K562 (cell line): ENCODE measurements around the gene RNF223. TPM values are rescaled to one million over a fixed set of nuclear protein-coding genes. Genes with fewer than 3 reads are reported as not detected.
A peak's percentile ranks its signal among the peaks of the same experiment; 100 is the strongest.

Source experiments
- ATAC-seq: fragments of 200-7000 bp; cut with Tn5 transposase; 3 replicates; pipeline ENCODE4 v1.9.1; 2020; ENCODE audit warnings: moderate library complexity
- BruUV-seq: library from RNA; stranded (reverse); fragments of 400-500 nt; replicated peaks from 2 replicates; lab custom pipeline; 2021; lab: Mats Ljungman, UMichigan
- CTCF ChIA-PET: fragments of 300-600 bp; formaldehyde crosslinking; extraction: SDS; loops from one replicate; lab custom pipeline; 2021; ENCODE audit warnings: low intra/inter-chr PET ratio; lab: Yijun Ruan, JAX
- POLR2A ChIA-PET: fragments of 300-600, 350-650 bp; sonication (Branson Sonifier 250); formaldehyde crosslinking; extraction: SDS; loops from one replicate; lab custom pipeline; 2021; ENCODE audit warnings: antibody characterized with exemption, inconsistent platforms; lab: Yijun Ruan, JAX
- DNase-seq, 4 experiments: peaks; one replicate each; pipeline versions ENCODE4 v3.0.0 to v3.0.0-alpha.2; 2011 to 2018; ENCODE audit warnings: low spot score in 3 of 4, mixed read lengths in 3 of 4; ENCODE audit errors: extremely low read depth in 1 of 4
- FAIRE-seq: peaks from 2 replicates; lab custom pipeline; 2011; peaks lifted over from hg19 to GRCh38; lab: Jason Lieb, UNC
- H2AFZ ChIP-seq: 2 replicates; pipeline ENCODE4 v1.6.0; 2011; ENCODE audit warnings: low read depth, low read length, control low read depth, inconsistent platforms
- H3K27ac ChIP-seq: fragments of 200-600 bp; 3 replicates; pipeline ENCODE4 v1.8.0; 2011; ENCODE audit warnings: low read depth, mild to moderate bottlenecking, control low read depth, inconsistent platforms, low read length, moderate library complexity, mixed read lengths; ENCODE audit errors: extremely low read depth
- H3K27me3 ChIP-seq, 2 experiments: fragments of 300-600 bp in 1 of 2; 2 replicates in 1 of 2; 3 replicates in 1 of 2; pipeline versions ENCODE4 v1.6.0 to v1.8.0; 2011; ENCODE audit warnings: inconsistent platforms in 2 of 2, low read length in 2 of 2, mild to moderate bottlenecking in 1 of 2, mixed read lengths in 1 of 2, moderate library complexity in 1 of 2; ENCODE audit not compliant: control insufficient read depth in 2 of 2, insufficient read depth in 2 of 2
- H3K36me3 ChIP-seq: fragments of 300-600 bp; 3 replicates; pipeline ENCODE4 v1.8.0; 2011; ENCODE audit warnings: mild to moderate bottlenecking, low read length, inconsistent platforms; ENCODE audit not compliant: control insufficient read depth, insufficient read depth
- H3K4me1 ChIP-seq, 2 experiments: fragments of 200-600 bp in 1 of 2; replicated peaks in 1 of 2; 2 replicates in 1 of 2; 3 replicates in 1 of 2; pipeline versions ENCODE4 v1.5.1 to v1.8.0; 2011; ENCODE audit warnings: inconsistent platforms in 2 of 2, low read length in 2 of 2, mild to moderate bottlenecking in 1 of 2, mixed read lengths in 1 of 2, moderate library complexity in 1 of 2; ENCODE audit not compliant: control insufficient read depth in 2 of 2, insufficient read depth in 2 of 2
- H3K4me2 ChIP-seq: 2 replicates; pipeline ENCODE4 v1.6.1; 2011; ENCODE audit warnings: low read length, control low read depth, inconsistent platforms, mixed read lengths; ENCODE audit not compliant: insufficient read depth
- H3K4me3 ChIP-seq: fragments of 200-600 bp; sonication (generic), shearing (Covaris generic); 2 replicates; pipeline ENCODE4 v1.5.1; 2016; ENCODE audit warnings: control low read depth, inconsistent platforms
- H3K79me2 ChIP-seq: fragments of 200-600 bp; 3 replicates; pipeline ENCODE4 v1.8.0; 2011; ENCODE audit warnings: low read length, inconsistent platforms; ENCODE audit not compliant: control insufficient read depth, insufficient read depth
- H3K9ac ChIP-seq, 2 experiments: 2 replicates each; pipeline versions ENCODE4 v1.6.0 to v1.6.1; 2011; ENCODE audit warnings: low read depth in 2 of 2, low read length in 2 of 2, control low read depth in 1 of 2, inconsistent platforms in 1 of 2, mild to moderate bottlenecking in 1 of 2, mixed read lengths in 1 of 2; ENCODE audit not compliant: insufficient read depth in 1 of 2
- H3K9me1 ChIP-seq: one replicate; pipeline ENCODE4 v1.6.0; 2011; ENCODE audit warnings: inconsistent platforms, mild to moderate bottlenecking, low read length, moderate library complexity; ENCODE audit not compliant: control insufficient read depth, insufficient read depth
- H3K9me3 ChIP-seq: replicated peaks from 2 replicates; pipeline ENCODE4 v1.5.1; 2011; ENCODE audit warnings: low read depth, low read length, inconsistent platforms; ENCODE audit not compliant: control insufficient read depth, insufficient read depth
- H4K20me1 ChIP-seq: replicated peaks from 2 replicates; pipeline ENCODE4 v1.6.1; 2011; ENCODE audit warnings: low read length, inconsistent platforms, mixed read lengths; ENCODE audit not compliant: control insufficient read depth, insufficient read depth
- EZH2 ChIP-seq: IDR thresholded peaks from 2 replicates; pipeline ENCODE4 v1.6.1; 2012; ENCODE audit warnings: low read depth, mild to moderate bottlenecking, inconsistent platforms, low read length, borderline replicate concordance
- HEY1 ChIP-seq: fragments of 250-450 bp; sonication (Bioruptor Pico); IDR thresholded peaks from 2 replicates; pipeline ENCODE4 v1.5.0; 2020; ENCODE audit warnings: mild to moderate bottlenecking, moderate library complexity, borderline replicate concordance
- HMG20B ChIP-seq: fragments of 250-450 bp; sonication (Bioruptor Pico); IDR thresholded peaks from 2 replicates; pipeline ENCODE4 v1.5.0; 2021; ENCODE audit warnings: mild to moderate bottlenecking
- L3MBTL2 ChIP-seq: fragments of 450-650 bp; IDR thresholded peaks from 2 replicates; pipeline ENCODE4 v1.6.1; 2016; ENCODE audit warnings: mild to moderate bottlenecking, moderate library complexity
- LEF1 ChIP-seq: fragments of 450-650 bp; IDR thresholded peaks from 2 replicates; pipeline ENCODE4 v1.6.1; 2016; ENCODE audit warnings: mild to moderate bottlenecking
- ZNF778 ChIP-seq: fragments of 450-650 bp; formaldehyde crosslinking; IDR thresholded peaks from 2 replicates; pipeline ENCODE4 v1.4.0; 2020; ENCODE audit warnings: mild to moderate bottlenecking, moderate library complexity
- WGBS: fragments of 100-300 bp; shearing (Covaris generic); methylation state at CpG from one replicate; pipeline ENCODE4 v1.1.6; 2016; ENCODE audit warnings: low coverage, mixed read lengths; ENCODE audit not compliant: insufficient coverage; ENCODE audit errors: missing lambda C conversion rate; 5-methylcytosine and 5-hydroxymethylcytosine counted together
- in situ Hi-C: fragments of 300-500 bp; cut with MboI; formaldehyde crosslinking; loops from 4 replicates; pipeline ENCODE4 v1.15.0; 2018; ENCODE audit warnings: inconsistent platforms, mixed read lengths
- intact Hi-C: fragments of 100-400 bp; cut with micrococcal nuclease; formaldehyde crosslinking; loops from 2 replicates; pipeline ENCODE4 v1.14.2; 2022
- polyA plus RNA-seq, 8 experiments: library from polyadenylated mRNA; depleted of rRNA in 4 of 8; stranded (reverse) in 5 of 8; unstranded in 3 of 8; fragments of >200 nt; fragmentation: Nextera tagmentation in 2 of 8; fragmentation: Illumina TruSeq in 1 of 8; extraction: Ambion mirVana in 2 of 8; extraction: Trizol in 1 of 8; gene quantifications; 2 replicates each; pipeline versions ENCODE4 v1.2.1 to v1.2.3, GENCODE V29; 2011 to 2014; ENCODE audit warnings: inconsistent platforms in 1 of 8, missing spikeins in 1 of 8
- total RNA-seq, 7 experiments: library from RNA; depleted of rRNA in 6 of 7; stranded (reverse); fragments of >200 nt in 6 of 7; fragmentation: Illumina TruSeq in 2 of 7; extraction: Trizol in 2 of 7; gene quantifications; 2 replicates each; pipeline versions ENCODE4 v1.2.1 to v1.2.3, GENCODE V29; 2011 to 2021; ENCODE audit warnings: low replicate concordance in 1 of 7
- TF ChIP-seq, protein P1 (sequence below): fragments of 450-650 bp; formaldehyde crosslinking; IDR thresholded peaks from 2 replicates; pipeline ENCODE4 v1.4.0; 2020; ENCODE audit warnings: mild to moderate bottlenecking, mixed read lengths
- TF ChIP-seq, protein P2 (sequence below): fragments of 450-650 bp; formaldehyde crosslinking; IDR thresholded peaks from 2 replicates; pipeline ENCODE4 v1.4.0; 2022; ENCODE audit warnings: mild to moderate bottlenecking, moderate library complexity
- TF ChIP-seq, protein P3 (sequence below): sonication (generic); formaldehyde crosslinking; IDR thresholded peaks from 2 replicates; pipeline ENCODE4 v1.8.0; 2022; ENCODE audit warnings: mild to moderate bottlenecking, missing genetic modification reagents

RNF223 gene
- total and polyA plus RNA-seq, 9 of the 15 experiments (the other 6 are each of a cell fraction or from before 2014, with no cell fraction given) = 0.04 to 0.32 TPM; not detected in 7

DNA sequence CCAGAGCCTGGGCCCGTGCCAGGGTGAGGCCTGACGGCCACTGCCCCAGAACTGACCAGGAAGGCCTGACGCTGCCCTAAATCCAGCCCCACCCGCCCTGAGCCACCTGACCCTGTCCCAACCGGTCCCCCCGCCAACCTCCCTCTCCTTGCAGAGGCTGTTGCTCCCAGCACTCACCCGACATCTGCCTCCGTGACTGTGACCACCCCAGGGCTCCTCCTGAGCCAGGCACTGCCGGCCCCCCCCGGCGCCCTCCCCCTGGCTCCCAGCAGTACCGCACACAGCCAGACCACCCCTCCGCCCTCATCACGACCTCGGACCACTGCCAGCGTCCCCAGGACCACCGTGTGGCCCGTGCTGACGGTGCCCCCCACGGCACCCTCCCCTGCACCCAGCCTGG lies 27.9 kb downstream of the RNF223 start (continued):
- TF ChIP-seq, protein P1, sequence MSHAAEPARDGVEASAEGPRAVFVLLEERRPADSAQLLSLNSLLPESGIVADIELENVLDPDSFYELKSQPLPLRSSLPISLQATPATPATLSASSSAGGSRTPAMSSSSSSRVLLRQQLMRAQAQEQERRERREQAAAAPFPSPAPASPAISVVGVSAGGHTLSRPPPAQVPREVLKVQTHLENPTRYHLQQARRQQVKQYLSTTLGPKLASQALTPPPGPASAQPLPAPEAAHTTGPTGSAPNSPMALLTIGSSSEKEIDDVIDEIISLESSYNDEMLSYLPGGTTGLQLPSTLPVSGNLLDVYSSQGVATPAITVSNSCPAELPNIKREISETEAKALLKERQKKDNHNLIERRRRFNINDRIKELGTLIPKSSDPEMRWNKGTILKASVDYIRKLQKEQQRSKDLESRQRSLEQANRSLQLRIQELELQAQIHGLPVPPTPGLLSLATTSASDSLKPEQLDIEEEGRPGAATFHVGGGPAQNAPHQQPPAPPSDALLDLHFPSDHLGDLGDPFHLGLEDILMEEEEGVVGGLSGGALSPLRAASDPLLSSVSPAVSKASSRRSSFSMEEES (CRISPR knock-in tag) = no peak
- TF ChIP-seq LEF1 = no peak

DNA sequence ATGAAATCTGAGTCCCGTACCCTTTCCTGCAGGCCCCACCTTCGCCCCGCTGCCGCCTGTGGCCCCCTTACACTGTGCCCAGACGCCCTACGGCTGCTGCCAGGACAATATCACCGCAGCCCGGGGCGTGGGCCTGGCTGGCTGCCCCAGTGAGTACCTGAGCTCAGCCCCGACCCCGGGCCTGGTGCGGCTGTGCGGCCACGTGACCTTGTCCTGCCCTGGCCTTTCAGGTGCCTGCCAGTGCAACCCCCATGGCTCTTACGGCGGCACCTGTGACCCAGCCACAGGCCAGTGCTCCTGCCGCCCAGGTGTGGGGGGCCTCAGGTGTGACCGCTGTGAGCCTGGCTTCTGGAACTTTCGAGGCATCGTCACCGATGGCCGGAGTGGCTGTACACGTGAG lies 29.0 kb downstream of the RNF223 start:
- H4K20me1 ChIP-seq = no peaks in the 10 kb centered on the region; the same call in 1 of the 2 replicates
- H3K4me2 ChIP-seq = no peak overlapping the region
- POLR2A ChIA-PET = no interaction called here
- H2AFZ ChIP-seq = no peak overlapping the region
- BruUV-seq = no TSS peak
- H3K4me3 ChIP-seq = no peak overlapping the region
- DNase-seq = no peak
- in situ Hi-C loops = no loop called here
- intact Hi-C loops = no loop called here
- H3K9ac ChIP-seq = peak overlapping the region in 1 of 2 experiments; percentile 36; a peak in 2 of 4 replicates
- H3K9me3 ChIP-seq = no peaks in the 10 kb centered on the region
- CTCF ChIA-PET = no interaction called here
- peaks cover 5 to 55% of the 10 kb centered on the region in 2 experiments; a peak in 4 of 5 replicates for H3K4me1 ChIP-seq
- WGBS = 95% methylated on average over 23 of the region's 23 CpGs
- H3K9me1 ChIP-seq = no peaks in the 10 kb centered on the region
- peaks cover 76% of the 10 kb centered on the region; the same call in 2 of the 3 replicates for H3K36me3 ChIP-seq
- TF ChIP-seq EZH2 (no peak), HMG20B (no peak), L3MBTL2 (no peak), ZNF778 (CRISPR knock-in tag) (no peak), HEY1 (CRISPR knock-in tag) (no peak)
- TF ChIP-seq, protein P2, sequence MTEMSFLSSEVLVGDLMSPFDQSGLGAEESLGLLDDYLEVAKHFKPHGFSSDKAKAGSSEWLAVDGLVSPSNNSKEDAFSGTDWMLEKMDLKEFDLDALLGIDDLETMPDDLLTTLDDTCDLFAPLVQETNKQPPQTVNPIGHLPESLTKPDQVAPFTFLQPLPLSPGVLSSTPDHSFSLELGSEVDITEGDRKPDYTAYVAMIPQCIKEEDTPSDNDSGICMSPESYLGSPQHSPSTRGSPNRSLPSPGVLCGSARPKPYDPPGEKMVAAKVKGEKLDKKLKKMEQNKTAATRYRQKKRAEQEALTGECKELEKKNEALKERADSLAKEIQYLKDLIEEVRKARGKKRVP = no peak
- TF ChIP-seq, protein P3, sequence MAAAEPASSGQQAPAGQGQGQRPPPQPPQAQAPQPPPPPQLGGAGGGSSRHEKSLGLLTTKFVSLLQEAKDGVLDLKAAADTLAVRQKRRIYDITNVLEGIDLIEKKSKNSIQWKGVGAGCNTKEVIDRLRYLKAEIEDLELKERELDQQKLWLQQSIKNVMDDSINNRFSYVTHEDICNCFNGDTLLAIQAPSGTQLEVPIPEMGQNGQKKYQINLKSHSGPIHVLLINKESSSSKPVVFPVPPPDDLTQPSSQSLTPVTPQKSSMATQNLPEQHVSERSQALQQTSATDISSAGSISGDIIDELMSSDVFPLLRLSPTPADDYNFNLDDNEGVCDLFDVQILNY = no peak
- H3K79me2 ChIP-seq = no peaks in the 10 kb centered on the region; the same call in 2 of the 3 replicates
- no peaks in the 10 kb centered on the region for H3K27me3 ChIP-seq
- no peak for FAIRE-seq
- ATAC-seq = no peak
- H3K27ac ChIP-seq = no peak overlapping the region
